Measurements from ENCODE around the gene APCDD1L. TPM values are rescaled to one million over a fixed set of nuclear protein-coding genes. Genes with fewer than 3 reads are reported as not detected.

The APCDD1L gene
- total RNA-seq, 1 experiment from 2014 or later = not detected

DNA sequence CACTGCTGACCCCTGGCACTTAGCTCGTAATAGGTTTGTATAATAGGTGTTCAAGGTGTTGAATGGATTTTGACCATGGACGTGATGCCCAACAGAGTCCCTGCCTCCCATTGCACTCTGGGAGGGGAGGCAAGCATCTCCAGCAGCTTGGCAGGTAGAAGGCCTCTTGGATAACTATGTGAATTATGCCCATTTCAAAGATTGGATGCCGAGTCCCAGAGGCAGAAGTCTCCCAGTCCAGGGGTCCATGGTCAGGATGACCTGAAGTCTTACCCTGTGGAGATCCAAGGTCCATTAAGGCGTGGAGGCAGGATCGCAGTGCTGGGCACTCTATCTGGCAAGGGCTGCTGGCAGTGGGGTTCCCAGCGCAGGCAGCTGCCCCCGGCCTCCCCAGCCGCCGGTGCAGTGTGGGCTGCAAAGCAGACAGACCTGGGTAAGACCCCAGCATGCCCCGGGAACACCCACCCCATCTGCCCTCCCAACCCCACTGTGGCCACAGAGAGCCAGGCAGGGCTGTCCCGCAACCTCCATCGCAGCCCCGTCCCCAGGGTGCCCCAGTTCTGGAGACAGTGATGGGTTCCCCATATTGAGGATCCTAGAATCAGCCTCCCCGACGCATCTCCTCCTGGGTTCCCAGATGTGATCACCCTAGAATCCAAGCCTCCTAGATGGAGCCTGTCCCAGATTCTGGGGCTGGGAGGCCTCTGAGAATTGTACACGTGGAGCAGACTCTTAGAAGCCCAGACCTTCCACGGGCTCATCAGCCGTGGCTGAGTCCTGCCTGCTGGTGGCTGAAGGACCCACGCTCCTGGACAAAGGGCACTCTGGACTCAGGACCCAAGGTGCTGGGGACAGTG lies 44.6 kb downstream of the APCDD1L start:
- Histone ChIP-seq H3K9me3 (no peaks in the 10 kb centered on the region), H3K27me3 (replicated peaks; ENCODE audit: control insufficient read depth, insufficient read depth, low read length) (no peaks in the 10 kb centered on the region), H3K4me1 (no peaks in the 10 kb centered on the region), H3K36me3 (ENCODE audit: control insufficient read depth, insufficient read depth, low read length) (no peaks in the 10 kb centered on the region), H3K4me3 (ENCODE audit: low read depth, low read length) (no peak overlapping the region)
- peak in 1 of 2 experiments; percentile 32 for DNase-seq
- Mint-ChIP-seq H3K27ac (ENCODE audit: unreplicated experiment) (no peak overlapping the region), H3K4me3 (ENCODE audit: unreplicated experiment) (no peak overlapping the region), H3K27me3 (ENCODE audit: insufficient read depth, unreplicated experiment) (no peaks in the 10 kb centered on the region), H3K4me1 (ENCODE audit: low read depth, unreplicated experiment) (no peaks in the 10 kb centered on the region), H3K36me3 (ENCODE audit: insufficient read depth, unreplicated experiment) (no peaks in the 10 kb centered on the region), H3K9me3 (ENCODE audit: unreplicated experiment) (no peaks in the 10 kb centered on the region)
- no TSS peak for BruUV-seq (replicated peaks)
- TF ChIP-seq, protein P1, sequence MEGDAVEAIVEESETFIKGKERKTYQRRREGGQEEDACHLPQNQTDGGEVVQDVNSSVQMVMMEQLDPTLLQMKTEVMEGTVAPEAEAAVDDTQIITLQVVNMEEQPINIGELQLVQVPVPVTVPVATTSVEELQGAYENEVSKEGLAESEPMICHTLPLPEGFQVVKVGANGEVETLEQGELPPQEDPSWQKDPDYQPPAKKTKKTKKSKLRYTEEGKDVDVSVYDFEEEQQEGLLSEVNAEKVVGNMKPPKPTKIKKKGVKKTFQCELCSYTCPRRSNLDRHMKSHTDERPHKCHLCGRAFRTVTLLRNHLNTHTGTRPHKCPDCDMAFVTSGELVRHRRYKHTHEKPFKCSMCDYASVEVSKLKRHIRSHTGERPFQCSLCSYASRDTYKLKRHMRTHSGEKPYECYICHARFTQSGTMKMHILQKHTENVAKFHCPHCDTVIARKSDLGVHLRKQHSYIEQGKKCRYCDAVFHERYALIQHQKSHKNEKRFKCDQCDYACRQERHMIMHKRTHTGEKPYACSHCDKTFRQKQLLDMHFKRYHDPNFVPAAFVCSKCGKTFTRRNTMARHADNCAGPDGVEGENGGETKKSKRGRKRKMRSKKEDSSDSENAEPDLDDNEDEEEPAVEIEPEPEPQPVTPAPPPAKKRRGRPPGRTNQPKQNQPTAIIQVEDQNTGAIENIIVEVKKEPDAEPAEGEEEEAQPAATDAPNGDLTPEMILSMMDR (IDR thresholded peaks at IDR 0.05; ENCODE audit: insufficient read depth in 1 of 2, low read depth in 1 of 2, low read length in 1 of 2, severe bottlenecking in 1 of 2, unreplicated experiment in 1 of 2) = no peak
- ChIA-PET CTCF (interaction anchor here (1.1 kb wide), 1 partner anchor 223 kb away, joined by 3 read pairs; no protein-coding TSS in a partner anchor), POLR2A (no interaction called here)
- intact Hi-C loops (cut with micrococcal nuclease; ENCODE audit: unreplicated experiment) = loop anchor here (10.0 kb wide), 1 partner anchor 364 kb away; no protein-coding TSS in a partner anchor

DNA sequence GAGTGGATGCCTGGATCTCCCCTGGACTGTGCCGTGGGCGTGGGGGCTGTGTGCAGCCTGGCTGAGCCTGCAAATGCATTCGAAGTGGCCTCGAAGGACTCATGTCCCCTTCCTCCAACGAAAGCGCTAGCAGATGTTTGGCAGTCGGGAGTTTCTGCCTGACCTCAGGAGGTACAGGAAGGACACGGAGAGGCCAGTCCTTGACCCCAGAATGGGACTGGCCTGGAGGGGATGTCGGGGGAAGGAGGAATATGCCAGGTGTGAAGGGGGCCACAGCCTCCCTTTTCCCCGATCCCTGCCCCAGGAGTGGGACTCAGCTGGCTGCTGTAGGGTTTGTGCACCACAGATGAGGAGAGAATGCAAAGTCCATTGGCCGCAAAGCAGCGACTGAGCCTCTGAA lies 45.6 kb downstream of the APCDD1L start:
- H3K27me3 ChIP-seq (replicated peaks; ENCODE audit: control insufficient read depth, insufficient read depth, low read length) = no peaks in the 10 kb centered on the region
- intact Hi-C loops (cut with micrococcal nuclease; ENCODE audit: unreplicated experiment) = loop anchor here (10.0 kb wide), 1 partner anchor 365 kb away; no protein-coding TSS in a partner anchor
- no peaks in the 10 kb centered on the region for H3K4me1 ChIP-seq
- Mint-ChIP-seq H3K4me1 (ENCODE audit: low read depth, unreplicated experiment) (no peaks in the 10 kb centered on the region), H3K9me3 (ENCODE audit: unreplicated experiment) (no peaks in the 10 kb centered on the region), H3K27me3 (ENCODE audit: insufficient read depth, unreplicated experiment) (no peaks in the 10 kb centered on the region), H3K4me3 (ENCODE audit: unreplicated experiment) (no peak overlapping the region), H3K36me3 (ENCODE audit: insufficient read depth, unreplicated experiment) (no peaks in the 10 kb centered on the region), H3K27ac (ENCODE audit: unreplicated experiment) (no peak overlapping the region)
- peak in 1 of 2 experiments; percentile 37 for DNase-seq
- TF ChIP-seq, protein P1 (IDR thresholded peaks at IDR 0.05; ENCODE audit: insufficient read depth in 1 of 2, low read depth in 1 of 2, low read length in 1 of 2, severe bottlenecking in 1 of 2, unreplicated experiment in 1 of 2) = no peak
- no TSS peak for BruUV-seq (replicated peaks)
- ChIA-PET POLR2A (no interaction called here), CTCF (no interaction called here)
- no peak overlapping the region for H3K4me3 ChIP-seq (ENCODE audit: low read depth, low read length)
- H3K9me3 ChIP-seq = no peaks in the 10 kb centered on the region
- no peaks in the 10 kb centered on the region for H3K36me3 ChIP-seq (ENCODE audit: control insufficient read depth, insufficient read depth, low read length)

DNA sequence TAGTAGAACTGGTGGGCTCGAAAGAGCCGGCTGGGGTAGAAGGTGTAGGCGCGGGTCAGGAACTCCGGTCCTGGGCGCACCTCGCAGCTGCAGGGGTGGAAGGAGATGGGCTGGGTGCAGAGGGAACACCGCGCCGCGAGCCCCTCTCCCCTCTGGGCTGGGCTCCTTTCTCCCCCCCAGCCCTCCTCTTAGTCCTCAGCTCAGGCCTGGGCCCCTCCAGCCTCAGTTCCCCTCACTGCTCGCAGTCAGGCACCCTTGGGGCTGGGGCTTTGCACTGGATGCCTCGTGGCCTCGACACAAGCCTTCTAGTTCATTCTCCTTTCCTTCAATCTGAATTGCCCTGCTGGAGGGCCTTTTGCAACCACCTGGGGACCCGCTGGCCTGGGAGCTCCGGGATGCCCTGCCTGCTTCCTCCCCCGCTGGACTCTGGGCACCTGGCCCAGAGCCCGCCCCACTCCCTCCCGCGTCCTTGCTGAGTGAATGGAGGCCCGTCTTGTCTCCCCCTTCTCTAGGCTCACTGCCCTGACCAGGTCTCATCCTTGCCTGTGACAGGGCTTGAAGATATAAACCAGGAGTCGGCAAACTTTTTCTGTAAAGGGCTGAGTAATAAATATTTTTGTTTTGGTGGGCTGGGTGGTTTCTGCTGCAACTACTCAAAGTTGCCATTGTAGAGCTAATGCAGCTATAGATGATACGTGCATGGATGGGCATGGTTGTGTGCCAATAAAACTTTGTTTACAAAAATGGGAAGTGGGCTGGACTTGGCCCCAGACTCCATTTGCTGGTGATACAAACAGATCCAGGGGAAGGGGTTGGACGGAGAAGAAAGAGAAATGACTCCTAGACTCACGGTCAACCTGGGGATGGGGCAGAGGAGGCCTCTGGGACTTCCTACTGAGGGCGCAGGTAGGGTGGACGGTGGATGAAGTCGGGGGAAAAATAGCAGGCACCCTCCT lies 47.3 kb downstream of the APCDD1L start:
- Mint-ChIP-seq H3K36me3 (ENCODE audit: insufficient read depth, unreplicated experiment) (no peaks in the 10 kb centered on the region), H3K27ac (ENCODE audit: unreplicated experiment) (no peak overlapping the region), H3K4me3 (ENCODE audit: unreplicated experiment) (no peak overlapping the region), H3K27me3 (ENCODE audit: insufficient read depth, unreplicated experiment) (no peaks in the 10 kb centered on the region), H3K4me1 (ENCODE audit: low read depth, unreplicated experiment) (no peaks in the 10 kb centered on the region), H3K9me3 (ENCODE audit: unreplicated experiment) (no peaks in the 10 kb centered on the region)
- H3K4me3 ChIP-seq (ENCODE audit: low read depth, low read length) = no peak overlapping the region
- ChIA-PET POLR2A (no interaction called here), CTCF (no interaction called here)
- BruUV-seq (replicated peaks) = no TSS peak
- TF ChIP-seq, protein P1 (IDR thresholded peaks at IDR 0.05; ENCODE audit: insufficient read depth in 1 of 2, low read depth in 1 of 2, low read length in 1 of 2, severe bottlenecking in 1 of 2, unreplicated experiment in 1 of 2) = no peak
- intact Hi-C loops (cut with micrococcal nuclease; ENCODE audit: unreplicated experiment) = no loop called here
- no peaks in the 10 kb centered on the region for H3K27me3 ChIP-seq (replicated peaks; ENCODE audit: control insufficient read depth, insufficient read depth, low read length)
- no peaks in the 10 kb centered on the region for H3K4me1 ChIP-seq
- no peaks in the 10 kb centered on the region for H3K36me3 ChIP-seq (ENCODE audit: control insufficient read depth, insufficient read depth, low read length)
- H3K9me3 ChIP-seq = no peaks in the 10 kb centered on the region
- peak in 1 of 2 experiments; percentile 30 for DNase-seq
